Measurements from ENCODE around the gene ENPP6. TPM values are rescaled to one million over a fixed set of nuclear protein-coding genes. Genes with fewer than 3 reads are reported as not detected.

Gene ENPP6
- total RNA-seq, 2 experiments from 2014 or later: not detected

- Mint-ChIP-seq H3K36me3 (ENCODE audit: low read depth) (no peaks in the 10 kb centered on the region), H3K9me3 (no peaks in the 10 kb centered on the region), H3K27ac (no peak overlapping the region), H3K4me3 (no peak overlapping the region), H3K4me1 (ENCODE audit: low read depth) (no peaks in the 10 kb centered on the region), H3K27me3 (ENCODE audit: low read depth) (peaks cover 8% of the 10 kb centered on the region)
- no peak for DNase-seq
- CTCF ChIA-PET: interaction anchor here (1.1 kb wide), 1 partner anchor 13 kb away, joined by 5 read pairs; no protein-coding TSS in a partner anchor
- intact Hi-C loops (cut with micrococcal nuclease): no loop called here
Measured at GRCh38 chr4:184154199-184154598, 63.5 kb downstream of the ENPP6 start.

- H3K27ac Mint-ChIP-seq: no peak overlapping the region
- H3K36me3 Mint-ChIP-seq (ENCODE audit: low read depth): no peaks in the 10 kb centered on the region
- CTCF ChIA-PET: interaction anchor here (1.1 to 1.6 kb wide), 3 partner anchors 13 to 97 kb away, joined by 3 to 5 read pairs (median 4); no protein-coding TSS in a partner anchor
Measured at GRCh38 chr4:184153781-184154180, 63.9 kb downstream of the ENPP6 start.

GRCh38 chr4:184151988-184152485 is 65.6 kb downstream of the ENPP6 start:
- no peak for DNase-seq
- intact Hi-C loops (cut with micrococcal nuclease): no loop called here
- peaks cover 6% of the 10 kb centered on the region for H3K4me1 Mint-ChIP-seq (ENCODE audit: low read depth)
- peaks cover 3% of the 10 kb centered on the region for H3K27me3 Mint-ChIP-seq (ENCODE audit: low read depth)
- CTCF ChIA-PET: no interaction called here
- H3K36me3 Mint-ChIP-seq (ENCODE audit: low read depth): no peaks in the 10 kb centered on the region
- no peak overlapping the region for H3K27ac Mint-ChIP-seq
- no peaks in the 10 kb centered on the region for H3K9me3 Mint-ChIP-seq
- H3K4me3 Mint-ChIP-seq: no peak overlapping the region

More at GRCh38 chr4:184153781-184154180, 63.9 kb downstream of the ENPP6 start:
- H3K4me1 Mint-ChIP-seq (ENCODE audit: low read depth): no peaks in the 10 kb centered on the region
- H3K27me3 Mint-ChIP-seq (ENCODE audit: low read depth): peaks cover 4% of the 10 kb centered on the region
- no peaks in the 10 kb centered on the region for H3K9me3 Mint-ChIP-seq
- intact Hi-C loops (cut with micrococcal nuclease): no loop called here
- no peak overlapping the region for H3K4me3 Mint-ChIP-seq
- no peak for DNase-seq

GRCh38 chr4:184150102-184150839 is 67.4 kb downstream of the ENPP6 start:
- Mint-ChIP-seq H3K27me3 (ENCODE audit: low read depth) (peaks cover 3% of the 10 kb centered on the region), H3K4me1 (ENCODE audit: low read depth) (peaks cover 6% of the 10 kb centered on the region), H3K36me3 (ENCODE audit: low read depth) (no peaks in the 10 kb centered on the region), H3K4me3 (no peak overlapping the region), H3K27ac (no peak overlapping the region), H3K9me3 (no peaks in the 10 kb centered on the region)
- DNase-seq: no peak
- CTCF ChIA-PET: interaction anchor here (1.7 kb wide), 1 partner anchor 17 kb away, joined by 10 read pairs; no protein-coding TSS in a partner anchor
- intact Hi-C loops (cut with micrococcal nuclease): no loop called here

- no peak for DNase-seq
- no peaks in the 10 kb centered on the region for H3K9me3 Mint-ChIP-seq
- no peak overlapping the region for H3K27ac Mint-ChIP-seq
- H3K4me1 Mint-ChIP-seq (ENCODE audit: low read depth): peaks cover 6% of the 10 kb centered on the region
- CTCF ChIA-PET: no interaction called here
- intact Hi-C loops (cut with micrococcal nuclease): no loop called here
- H3K36me3 Mint-ChIP-seq (ENCODE audit: low read depth): no peaks in the 10 kb centered on the region
- H3K27me3 Mint-ChIP-seq (ENCODE audit: low read depth): peaks cover 4% of the 10 kb centered on the region
- H3K4me3 Mint-ChIP-seq: no peak overlapping the region
Measured at GRCh38 chr4:184148738-184149637, 68.7 kb downstream of the ENPP6 start.

- H3K9me3 Mint-ChIP-seq: no peaks in the 10 kb centered on the region
- H3K36me3 Mint-ChIP-seq (ENCODE audit: low read depth): no peaks in the 10 kb centered on the region
- H3K27me3 Mint-ChIP-seq (ENCODE audit: low read depth): peaks cover 2% of the 10 kb centered on the region
- peaks cover 6% of the 10 kb centered on the region for H3K4me1 Mint-ChIP-seq (ENCODE audit: low read depth)
- DNase-seq: no peak
- intact Hi-C loops (cut with micrococcal nuclease): no loop called here
- H3K27ac Mint-ChIP-seq: no peak overlapping the region
- CTCF ChIA-PET: interaction anchor here (0.6 to 2.1 kb wide), 3 partner anchors 20 to 811 kb away, joined by 3 to 5 read pairs (median 4); no protein-coding TSS in a partner anchor
- no peak overlapping the region for H3K4me3 Mint-ChIP-seq
Measured at GRCh38 chr4:184147858-184148737, 69.6 kb downstream of the ENPP6 start.

- Mint-ChIP-seq H3K27ac (no peak overlapping the region), H3K27me3 (ENCODE audit: low read depth) (peaks cover 2% of the 10 kb centered on the region), H3K36me3 (ENCODE audit: low read depth) (no peaks in the 10 kb centered on the region), H3K4me3 (no peak overlapping the region), H3K9me3 (no peaks in the 10 kb centered on the region), H3K4me1 (ENCODE audit: low read depth) (peaks cover 6% of the 10 kb centered on the region)
- CTCF ChIA-PET: interaction anchor here (0.6 to 2.1 kb wide), 3 partner anchors 21 to 673 kb away, joined by 4 to 5 read pairs (median 4); no protein-coding TSS in a partner anchor
- intact Hi-C loops (cut with micrococcal nuclease): no loop called here
- no peak for DNase-seq
Measured at GRCh38 chr4:184146951-184147350, 70.7 kb downstream of the ENPP6 start.

GRCh38 chr4:184145596-184145995 is 72.1 kb downstream of the ENPP6 start:
- peaks cover 6% of the 10 kb centered on the region for H3K27me3 Mint-ChIP-seq (ENCODE audit: low read depth)
- CTCF ChIA-PET: no interaction called here
- intact Hi-C loops (cut with micrococcal nuclease): no loop called here
- peaks cover 6% of the 10 kb centered on the region for H3K4me1 Mint-ChIP-seq (ENCODE audit: low read depth)
- no peaks in the 10 kb centered on the region for H3K36me3 Mint-ChIP-seq (ENCODE audit: low read depth)
- H3K4me3 Mint-ChIP-seq: no peak overlapping the region
- no peaks in the 10 kb centered on the region for H3K9me3 Mint-ChIP-seq
- H3K27ac Mint-ChIP-seq: no peak overlapping the region
- DNase-seq: no peak

- Mint-ChIP-seq H3K27ac (no peak overlapping the region), H3K27me3 (ENCODE audit: low read depth) (peaks cover 6% of the 10 kb centered on the region), H3K36me3 (ENCODE audit: low read depth) (no peaks in the 10 kb centered on the region), H3K9me3 (no peaks in the 10 kb centered on the region), H3K4me1 (ENCODE audit: low read depth) (peaks cover 6% of the 10 kb centered on the region), H3K4me3 (no peak overlapping the region)
- intact Hi-C loops (cut with micrococcal nuclease): no loop called here
- CTCF ChIA-PET: no interaction called here
- DNase-seq: no peak
Measured at GRCh38 chr4:184143770-184144564, 73.7 kb downstream of the ENPP6 start.

- intact Hi-C loops (cut with micrococcal nuclease): no loop called here
- Mint-ChIP-seq H3K4me3 (no peak overlapping the region), H3K4me1 (ENCODE audit: low read depth) (no peaks in the 10 kb centered on the region), H3K9me3 (peaks cover 4% of the 10 kb centered on the region), H3K27me3 (ENCODE audit: low read depth) (peaks cover 10% of the 10 kb centered on the region), H3K27ac (no peak overlapping the region), H3K36me3 (ENCODE audit: low read depth) (no peaks in the 10 kb centered on the region)
- DNase-seq: no peak
- CTCF ChIA-PET: interaction anchor here (0.7 to 1.7 kb wide), 3 partner anchors 16 to 141 kb away, joined by 3 to 6 read pairs (median 4); no protein-coding TSS in a partner anchor
Measured at GRCh38 chr4:184142121-184143000, 75.3 kb downstream of the ENPP6 start.

All from activated naive CD4-positive, alpha-beta T cell treated with anti-CD3 and anti-CD28 coated beads for 36 hours (primary cell).